CD14-positive monocyte (primary cell): ENCODE measurements around the gene CCDC51. TPM values are rescaled to one million over a fixed set of nuclear protein-coding genes. Genes with fewer than 3 reads are reported as not detected.

Experiments used
- DNase-seq, 3 donors: peaks; one replicate each; pipeline ENCODE4 v3.0.0-alpha.2; 2011 to 2022
- H2AFZ ChIP-seq: 2 replicates; pipeline ENCODE4 v1.6.0; 2012; ENCODE audit warnings: mild to moderate bottlenecking, low read depth, low read length, inconsistent platforms; ENCODE audit not compliant: insufficient read depth, poor library complexity, severe bottlenecking
- H3K27ac ChIP-seq, 2 donors: 1 replicate in 1 of 2; 2 replicates in 1 of 2; pipeline ENCODE4 v1.5.1; 2012 to 2013; ENCODE audit warnings: low read length in 2 of 2, control low read depth in 1 of 2, inconsistent platforms in 1 of 2, low read depth in 1 of 2, mild to moderate bottlenecking in 1 of 2
- H3K27me3 ChIP-seq, 2 donors: one replicate each; pipeline versions ENCODE4 v1.6.0 to v1.6.1; 2011 to 2013; ENCODE audit warnings: low read length in 2 of 2; ENCODE audit not compliant: control insufficient read depth in 2 of 2, insufficient read depth in 2 of 2
- H3K36me3 ChIP-seq, 2 donors: replicated peaks in 1 of 2; 1 replicate in 1 of 2; 2 replicates in 1 of 2; pipeline versions ENCODE4 v1.5.1 to v1.6.1; 2012 to 2013; ENCODE audit warnings: low read length in 2 of 2, control low read depth in 1 of 2, inconsistent platforms in 1 of 2, mild to moderate bottlenecking in 1 of 2; ENCODE audit not compliant: insufficient read depth in 2 of 2, control insufficient read depth in 1 of 2
- H3K4me1 ChIP-seq, 2 donors: 1 replicate in 1 of 2; 2 replicates in 1 of 2; pipeline versions ENCODE4 v1.5.1 to v1.6.1; 2012 to 2013; ENCODE audit warnings: low read length in 2 of 2, control low read depth in 1 of 2, inconsistent platforms in 1 of 2, mild to moderate bottlenecking in 1 of 2, moderate library complexity in 1 of 2; ENCODE audit not compliant: insufficient read depth in 2 of 2, control insufficient read depth in 1 of 2
- H3K4me2 ChIP-seq: replicated peaks from 2 replicates; pipeline ENCODE3; 2012; ENCODE audit warnings: low read length, moderate library complexity, mild to moderate bottlenecking; ENCODE audit not compliant: poor library complexity, severe bottlenecking; ENCODE audit errors: extremely low read depth
- H3K4me3 ChIP-seq, 3 experiments: fragments of 200-600 bp in 1 of 3; sonication (generic) in 1 of 3; replicated peaks in 1 of 3; 1 replicate in 2 of 3; 2 replicates in 1 of 3; pipeline ENCODE4 v1.5.1; 2011 to 2013; ENCODE audit warnings: low read length in 3 of 3, mild to moderate bottlenecking in 3 of 3, control low read depth in 2 of 3, low read depth in 2 of 3, inconsistent platforms in 1 of 3, moderate library complexity in 1 of 3
- H3K79me2 ChIP-seq: 2 replicates; pipeline ENCODE4 v1.6.0; 2012; ENCODE audit warnings: mild to moderate bottlenecking, control low read depth, inconsistent platforms, low read length, moderate library complexity; ENCODE audit not compliant: insufficient read depth
- H3K9ac ChIP-seq: 2 replicates; pipeline ENCODE4 v1.6.0; 2017; ENCODE audit warnings: low read length, mild to moderate bottlenecking; ENCODE audit not compliant: insufficient read depth, poor library complexity, severe bottlenecking
- H3K9me3 ChIP-seq, 2 donors: replicated peaks in 1 of 2; 1 replicate in 1 of 2; 2 replicates in 1 of 2; pipeline versions ENCODE4 v1.5.1 to v1.6.1; 2012 to 2013; ENCODE audit warnings: low read length in 2 of 2, control low read depth in 1 of 2; ENCODE audit not compliant: control insufficient read depth in 1 of 2, insufficient read depth in 1 of 2
- H4K20me1 ChIP-seq: 2 replicates; pipeline ENCODE4 v1.6.0; 2012; ENCODE audit warnings: mild to moderate bottlenecking, low read length, control low read depth, moderate library complexity; ENCODE audit not compliant: insufficient read depth
- H3K27ac Mint-ChIP-seq, 7 donors: one replicate each; pipeline ENCODE4 v1.8.0; 2020; ENCODE audit warnings: mild to moderate bottlenecking in 7 of 7, mixed read lengths in 7 of 7, moderate library complexity in 6 of 7, inconsistent platforms in 2 of 7
- H3K27me3 Mint-ChIP-seq, 3 donors: one replicate each; pipeline ENCODE4 v1.8.0; 2021 to 2022; ENCODE audit warnings: low read depth in 3 of 3, mild to moderate bottlenecking in 3 of 3, mixed read lengths in 3 of 3, moderate library complexity in 3 of 3, inconsistent platforms in 1 of 3
- H3K36me3 Mint-ChIP-seq, 2 donors: one replicate each; pipeline ENCODE4 v1.8.0; 2020; ENCODE audit warnings: mixed read lengths in 2 of 2, inconsistent platforms in 1 of 2, mild to moderate bottlenecking in 1 of 2
- H3K4me1 Mint-ChIP-seq: one replicate; pipeline ENCODE4 v1.8.0; 2020; ENCODE audit warnings: mild to moderate bottlenecking, mixed read lengths
- H3K4me3 Mint-ChIP-seq, 2 donors: one replicate each; pipeline ENCODE4 v1.8.0; 2020; ENCODE audit warnings: mild to moderate bottlenecking in 2 of 2, mixed read lengths in 2 of 2, moderate library complexity in 1 of 2
- H3K9me3 Mint-ChIP-seq, 7 donors: one replicate each; pipeline ENCODE4 v1.8.0; 2020 to 2022; ENCODE audit warnings: mixed read lengths in 7 of 7, mild to moderate bottlenecking in 6 of 7, moderate library complexity in 6 of 7, inconsistent platforms in 2 of 7
- CTCF ChIP-seq: fragments of 200-600 bp; IDR thresholded peaks from one replicate; pipeline ENCODE4 v1.8.0; 2022; ENCODE audit warnings: antibody characterized with exemption, mild to moderate bottlenecking
- WGBS: methylation state at CpG from one replicate; pipeline ENCODE4 v1.1.5; 2013; ENCODE audit warnings: missing lambda C conversion rate; ENCODE audit not compliant: insufficient coverage; 5-methylcytosine and 5-hydroxymethylcytosine counted together
- intact Hi-C, 2 donors: fragments of 100-400 bp; cut with micrococcal nuclease; formaldehyde crosslinking; loops; one replicate each; pipeline versions ENCODE4 v1.15.0 to v1.15.1; 2023
- polyA plus RNA-seq, 3 donors: library from polyadenylated mRNA; depleted of rRNA in 1 of 3; unstranded in 2 of 3; stranded (reverse) in 1 of 3; fragments of 300-500 nt in 2 of 3; fragments of >200 nt in 1 of 3; fragmentation: Illumina TruSeq in 2 of 3; gene quantifications; 1 replicate in 2 of 3; 2 replicates in 1 of 3; pipeline ENCODE4 v1.2.3, GENCODE V29; 2012 to 2021

CCDC51 gene
- polyA plus RNA-seq, 3 donors = 3.6 to 5.9 (median 5.4) TPM

- H3K9ac ChIP-seq = no peak overlapping the region
- no peaks in the 10 kb centered on the region for H3K27me3 ChIP-seq
- no peak for TF ChIP-seq CTCF
- peaks cover 42 to 73% of the 10 kb centered on the region in 2 donors for H3K36me3 Mint-ChIP-seq
- no peak overlapping the region for H3K27ac ChIP-seq
- no peaks in the 10 kb centered on the region for H3K4me1 ChIP-seq
- H3K9me3 ChIP-seq = no peaks in the 10 kb centered on the region
- DNase-seq = no peak
- H3K79me2 ChIP-seq = no peaks in the 10 kb centered on the region
- 94% methylated on average over 1 of the region's 3 CpGs for WGBS
- no peak overlapping the region for H3K4me3 Mint-ChIP-seq
- no peaks in the 10 kb centered on the region for H4K20me1 ChIP-seq
- H3K9me3 Mint-ChIP-seq = no peaks in the 10 kb centered on the region
- peaks cover 46 to 70% of the 10 kb centered on the region in 2 donors for H3K36me3 ChIP-seq
- no peak overlapping the region for H3K4me3 ChIP-seq
- intact Hi-C loops = no loop called here
- H3K4me1 Mint-ChIP-seq = no peaks in the 10 kb centered on the region
- no peak overlapping the region for H3K27ac Mint-ChIP-seq
- peaks cover 0 to 2% (median 0%) of the 10 kb centered on the region in 3 donors for H3K27me3 Mint-ChIP-seq
- H2AFZ ChIP-seq = no peak overlapping the region
- H3K4me2 ChIP-seq = no peak overlapping the region
Observed at GRCh38 chr3:48459331-48459730, 19.4 kb upstream of the CCDC51 start.

- Histone ChIP-seq H3K9ac (no peak overlapping the region), H3K4me3 (no peak overlapping the region), H2AFZ (no peak overlapping the region), H3K9me3 (no peaks in the 10 kb centered on the region), H3K36me3 (peaks cover 69 to 90% of the 10 kb centered on the region in 2 donors), H3K4me1 (no peaks in the 10 kb centered on the region), H3K27ac (no peak overlapping the region), H4K20me1 (no peaks in the 10 kb centered on the region), H3K4me2 (no peak overlapping the region), H3K79me2 (no peaks in the 10 kb centered on the region), H3K27me3 (no peaks in the 10 kb centered on the region)
- intact Hi-C loops = no loop called here
- H3K27ac Mint-ChIP-seq = peak overlapping the region in 1 of 7 donors; percentile 26
- H3K4me1 Mint-ChIP-seq = no peaks in the 10 kb centered on the region
- 100% methylated on average over 1 of the region's 1 CpG for WGBS
- H3K27me3 Mint-ChIP-seq = peaks cover 0 to 2% (median 0%) of the 10 kb centered on the region in 3 donors
- TF ChIP-seq CTCF = no peak
- no peak for DNase-seq
- peaks cover 65 to 90% of the 10 kb centered on the region in 2 donors for H3K36me3 Mint-ChIP-seq
- no peak overlapping the region for H3K4me3 Mint-ChIP-seq
- H3K9me3 Mint-ChIP-seq = no peaks in the 10 kb centered on the region
Observed at GRCh38 chr3:48456456-48456855, 16.5 kb upstream of the CCDC51 start.
